GM04504 (cell line): ENCODE measurements around the gene FOXK2.
"Not testable (repeated sequence)": the region's sequence is repeated elsewhere in the genome, so short reads cannot be mapped to it uniquely, and the experiment has no call there.

Experiments
- DNase-seq: peaks from one replicate; pipeline ENCODE4 v3.0.0-alpha.2; 2012; ENCODE audit warnings: low read depth

Gene FOXK2

GRCh38 chr17:82531431-82531881, 11.9 kb downstream of the FOXK2 start:
- no peak for DNase-seq

DNA sequence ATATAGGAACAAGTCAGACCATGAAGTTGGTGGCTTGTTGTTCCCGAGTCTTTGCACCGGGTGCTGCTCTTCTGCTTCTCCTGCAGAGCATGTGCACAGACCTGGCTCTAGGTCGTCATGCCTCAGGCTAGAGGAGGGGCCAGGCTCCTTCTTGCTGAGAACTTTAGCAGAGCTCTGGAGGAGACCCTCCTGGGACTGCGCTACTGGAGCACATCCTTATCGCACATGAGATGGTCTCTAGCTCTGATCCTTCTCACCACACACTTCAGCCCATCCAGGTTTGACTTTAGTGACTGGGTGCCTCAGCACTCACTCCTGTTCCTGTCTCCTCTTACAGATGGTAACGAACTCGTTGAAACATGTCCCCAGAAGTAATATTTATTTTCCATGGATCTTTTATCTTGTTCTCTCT, 14.9 kb downstream of the FOXK2 start:
- DNase-seq, result no peak

DNA sequence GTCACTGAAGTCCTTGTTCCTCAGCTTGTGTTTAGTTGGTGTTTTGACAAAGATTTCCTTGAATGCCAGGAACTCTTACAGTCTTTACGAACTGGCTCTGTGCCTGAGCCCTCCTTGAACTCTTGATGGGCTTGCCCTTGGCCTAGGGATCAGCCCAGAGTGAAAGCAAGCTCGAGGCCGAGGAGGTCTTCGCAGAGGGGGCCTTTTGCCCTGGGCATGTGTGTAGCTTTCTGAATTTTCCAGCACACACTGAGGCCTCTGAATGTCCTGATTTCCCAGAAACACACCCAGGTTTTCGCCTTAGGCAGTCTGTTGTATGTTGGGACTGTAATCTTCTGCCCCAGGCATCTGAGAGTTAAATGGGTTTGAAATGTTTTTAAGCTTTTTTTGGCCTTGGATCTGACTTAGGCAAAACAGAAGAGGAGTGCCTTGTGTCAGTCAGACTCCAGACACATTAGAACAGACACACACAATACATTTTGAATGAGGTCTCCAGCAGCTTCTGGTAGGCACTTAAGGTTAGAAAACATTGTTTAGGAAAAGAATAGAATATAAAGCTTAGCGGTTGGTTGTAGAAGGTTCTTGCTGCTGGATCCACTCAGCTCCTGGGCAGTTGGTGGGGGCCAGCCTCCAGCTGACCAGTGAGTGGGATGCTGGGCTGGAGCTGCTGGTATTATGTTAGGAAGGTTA, 17.1 kb downstream of the FOXK2 start:
- DNase-seq, result no peak

DNA sequence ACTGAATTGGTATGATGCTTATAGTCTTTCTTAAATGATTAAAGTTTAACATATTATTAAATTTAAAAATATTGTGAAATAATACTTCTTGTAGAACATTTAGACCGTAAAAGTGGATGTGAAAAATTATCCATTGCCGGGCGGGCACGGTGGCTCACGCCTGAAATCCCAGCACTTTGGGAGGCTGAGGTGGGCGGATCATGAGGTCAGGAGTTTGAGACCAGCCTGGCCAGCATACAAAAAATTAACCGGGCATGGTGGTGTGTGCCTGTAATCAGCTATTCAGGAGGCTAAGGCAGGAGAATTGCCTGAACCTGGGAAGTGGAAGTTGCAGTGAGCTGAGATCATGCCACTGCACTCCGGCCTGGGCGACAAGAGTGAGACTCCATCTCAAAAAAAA, 17.7 kb downstream of the FOXK2 start:
- DNase-seq, result not testable (repeated sequence)

GRCh38 chr17:82539076-82539475, 19.5 kb downstream of the FOXK2 start:
- not testable (repeated sequence) for DNase-seq

DNA sequence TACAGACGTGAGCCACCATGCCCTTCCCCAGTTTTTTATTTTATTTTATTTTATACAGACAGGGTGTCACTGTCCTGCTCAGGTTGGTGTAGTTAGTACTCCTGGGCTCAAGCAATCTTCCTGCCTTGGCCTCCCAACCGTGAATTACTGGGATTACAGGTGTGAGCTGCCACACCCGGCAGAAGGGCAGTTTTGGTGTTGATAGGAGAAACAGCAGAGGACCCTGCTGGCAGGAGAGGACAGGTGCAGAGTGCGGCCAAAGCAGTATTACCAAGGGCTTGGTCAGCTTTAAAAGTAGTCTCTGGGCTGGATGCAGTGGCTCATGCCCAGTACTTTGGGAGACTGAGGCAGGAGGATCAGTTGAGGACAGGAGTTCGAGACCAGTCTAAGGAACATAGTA, 22.9 kb downstream of the FOXK2 start:
- DNase-seq, result no peak

GRCh38 chr17:82544431-82545070, 25.0 kb downstream of the FOXK2 start:
- DNase-seq, result no peak

DNA sequence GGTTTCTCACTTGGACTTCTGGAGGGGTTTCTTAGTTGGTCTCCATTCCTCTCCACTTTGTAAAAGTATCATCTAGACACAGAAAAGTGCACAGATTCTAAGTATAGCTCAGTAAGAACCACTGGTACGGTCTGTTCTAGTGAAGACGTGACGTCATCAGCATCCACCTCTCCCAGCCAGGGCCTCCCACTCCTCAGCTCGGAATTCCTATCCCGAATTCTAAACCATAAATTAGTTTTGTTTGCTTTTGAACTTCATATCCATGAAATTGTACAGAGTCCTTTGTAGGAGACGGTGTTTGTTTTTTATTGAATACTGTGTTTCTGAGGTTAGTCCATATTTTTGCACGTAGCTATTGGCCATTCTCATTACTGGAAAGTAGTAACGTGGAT, 25.5 kb downstream of the FOXK2 start:
- DNase-seq, result no peak

- no peak for DNase-seq
Measured at GRCh38 chr17:82547981-82548380, 28.4 kb downstream of the FOXK2 start.

GRCh38 chr17:82548681-82549303, 29.3 kb downstream of the FOXK2 start:
- DNase-seq, result no peak

DNA sequence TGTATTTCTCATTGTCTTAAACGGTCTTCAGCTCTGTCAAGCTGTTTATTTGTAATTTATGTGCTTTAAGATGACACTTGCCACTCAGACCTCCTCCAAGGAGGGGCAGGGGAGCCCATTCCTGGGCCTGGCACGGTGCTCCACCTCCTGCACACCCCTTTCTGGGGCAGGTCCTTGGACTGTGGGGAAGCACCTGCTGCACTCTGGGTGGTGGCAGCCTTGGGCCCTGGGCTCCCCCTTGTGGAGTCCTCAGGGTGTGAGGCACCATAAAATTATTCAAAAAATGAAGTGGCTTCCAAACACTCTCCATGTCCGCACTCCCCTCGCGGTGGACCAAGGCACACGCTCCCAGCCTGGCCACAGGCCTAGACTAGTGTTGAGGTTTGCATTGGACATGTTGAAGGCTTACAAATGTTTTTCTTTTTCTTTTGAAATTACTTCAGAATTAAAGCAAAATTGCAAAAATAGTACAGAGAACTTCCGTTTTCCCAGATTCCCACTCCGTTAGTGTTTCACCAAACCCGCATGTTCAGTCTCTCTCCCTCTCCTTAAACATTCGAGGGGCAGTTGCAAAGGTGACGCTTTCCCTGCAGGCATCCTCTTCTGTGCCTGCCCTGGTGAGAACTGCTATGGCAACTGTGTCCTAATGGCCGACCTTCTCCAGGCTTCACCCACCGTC, 32.4 kb downstream of the FOXK2 start:
- no peak for DNase-seq

GRCh38 chr17:82552580-82552979, 33.0 kb downstream of the FOXK2 start:
- DNase-seq, result no peak

- no peak for DNase-seq
Measured at GRCh38 chr17:82553210-82553930, 33.8 kb downstream of the FOXK2 start.

DNA sequence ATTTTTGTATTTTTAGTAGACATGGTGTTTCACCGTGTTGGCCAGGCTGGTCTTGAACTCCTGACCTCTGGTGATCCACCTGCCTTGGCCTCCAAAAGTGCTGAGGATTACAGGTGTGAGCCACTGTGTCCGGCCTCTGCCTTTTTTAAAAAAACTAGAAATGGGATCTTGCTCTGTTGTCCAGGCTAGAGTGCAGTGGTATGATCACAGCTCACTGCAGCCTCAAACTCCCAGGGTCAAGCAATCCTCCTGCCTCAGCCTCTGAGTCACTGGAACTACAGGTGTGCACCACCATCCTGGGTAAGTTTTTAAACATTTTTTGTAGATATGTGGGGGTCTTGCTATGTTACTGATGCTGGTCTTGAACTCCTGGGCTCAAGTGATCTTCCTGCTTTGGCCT, 38.0 kb downstream of the FOXK2 start:
- DNase-seq, result not testable (repeated sequence)

DNA sequence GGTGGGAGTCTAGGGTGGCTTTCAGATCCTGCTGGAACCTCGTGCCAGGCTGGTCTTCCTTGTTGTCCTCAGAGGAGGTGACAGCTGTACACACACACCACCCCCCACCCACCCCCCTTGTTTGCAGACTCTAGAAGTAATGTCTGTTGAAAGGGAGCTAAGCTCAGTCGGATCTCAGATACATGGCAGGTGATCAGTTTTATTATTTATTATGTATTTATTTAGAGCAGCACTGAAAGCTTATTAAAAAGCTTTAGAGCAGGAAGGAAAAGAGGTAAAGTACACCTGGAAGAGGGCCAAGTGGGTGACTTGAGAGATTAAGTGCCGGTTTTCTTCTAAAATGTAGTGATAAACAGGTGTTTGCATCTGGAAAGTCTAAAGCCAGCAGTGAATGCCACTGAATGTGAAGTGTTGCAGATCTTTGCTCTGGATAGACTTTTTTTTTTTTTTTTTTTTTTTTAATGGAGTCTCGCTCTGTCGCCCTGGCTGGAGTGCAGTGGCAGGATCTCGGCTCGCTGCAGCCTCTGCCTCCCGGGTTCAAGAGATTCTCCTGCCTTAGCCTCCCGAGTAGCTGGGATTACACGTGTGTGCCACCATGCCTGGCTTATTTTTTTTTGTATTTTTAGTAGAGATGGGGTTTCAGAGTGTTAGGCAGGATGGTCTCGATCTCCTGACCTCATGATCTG, 40.2 kb downstream of the FOXK2 start:
- no peak for DNase-seq

GRCh38 chr17:82560252-82560642, 40.7 kb downstream of the FOXK2 start:
- no peak for DNase-seq

DNA sequence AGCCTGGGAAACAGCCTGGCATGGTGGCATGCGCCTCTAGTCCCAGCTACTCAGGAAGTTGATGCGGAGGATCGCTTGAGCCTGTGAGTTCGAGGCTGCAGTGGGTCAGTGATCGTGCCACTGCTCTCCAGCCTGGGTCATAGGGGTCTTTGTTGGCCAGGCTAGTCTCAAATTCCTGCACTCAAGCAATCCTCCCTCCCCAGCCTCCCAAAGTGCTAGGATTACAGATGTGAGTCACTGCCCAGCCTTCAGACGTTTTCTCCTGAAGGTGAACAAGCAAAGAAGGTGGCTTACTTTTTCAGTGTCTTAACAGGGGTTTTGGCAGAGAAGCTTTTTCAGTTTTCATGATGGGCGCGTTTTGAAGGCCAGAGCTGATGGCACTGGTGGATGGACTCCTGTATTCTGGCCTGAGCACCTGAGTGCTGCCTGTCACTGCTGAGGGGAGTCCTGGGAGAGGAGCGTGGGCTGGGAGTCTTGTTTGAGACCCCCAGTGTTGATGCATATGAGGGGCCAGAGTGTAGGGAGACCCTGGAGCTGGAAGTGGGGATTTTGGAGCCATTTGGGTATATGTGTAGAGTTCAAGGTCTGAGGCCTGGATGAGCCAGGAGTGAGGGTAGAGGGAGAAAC, 41.4 kb downstream of the FOXK2 start:
- no peak for DNase-seq

- DNase-seq, result no peak
Measured at GRCh38 chr17:82561429-82562035, 42.0 kb downstream of the FOXK2 start.

- DNase-seq, result not testable (repeated sequence)
Measured at GRCh38 chr17:82562718-82563220, 43.2 kb downstream of the FOXK2 start.

- DNase-seq, result no peak
Measured at GRCh38 chr17:82563318-82563717, 43.8 kb downstream of the FOXK2 start.
